ENCODE results near the gene CEACAM16.

CEACAM16 gene

DNA sequence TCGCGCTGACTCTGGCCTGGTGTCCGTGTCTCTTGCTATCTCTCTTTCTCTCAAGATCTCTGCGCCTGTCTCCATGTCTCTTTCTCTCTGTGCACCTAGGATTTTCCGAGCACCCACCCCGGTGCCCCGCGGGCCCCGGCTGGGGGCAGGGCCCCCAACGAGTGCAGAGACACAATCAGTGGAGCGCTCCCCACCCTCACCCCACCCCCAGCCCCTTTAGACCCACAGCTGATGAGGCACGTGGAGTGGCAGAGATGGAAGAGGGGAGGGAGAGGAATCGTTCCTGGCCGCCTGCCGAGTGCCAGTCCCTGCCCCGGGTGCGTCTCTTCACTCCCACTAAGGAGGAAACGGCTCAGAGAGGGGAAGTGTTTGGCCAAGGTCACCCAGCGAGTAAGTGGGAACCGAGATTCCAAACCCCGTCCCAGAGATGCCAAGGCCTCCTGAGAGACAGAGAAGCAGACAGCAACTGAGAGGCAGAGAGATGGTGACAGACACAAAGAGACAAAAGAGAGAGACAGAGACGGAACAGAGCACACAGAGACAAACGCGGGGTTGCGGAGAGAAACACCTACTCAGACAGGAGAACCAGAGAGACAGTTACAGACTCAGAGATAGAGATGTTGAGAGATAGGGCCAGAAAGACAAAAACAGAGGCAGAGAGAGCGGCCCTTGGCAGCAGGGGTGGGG is 48.9 kb downstream of the CEACAM16 start:
- no peak for TF ChIP-seq CTCF (IDR thresholded peaks at IDR 0.05; ENCODE audit: low read depth, low read length, missing control alignments)
- DNase-seq (ENCODE audit: low read depth) = no peak
- H3K4me3 ChIP-seq (ENCODE audit: low read depth, low read length) = peak overlapping the region; percentile 79

DNA sequence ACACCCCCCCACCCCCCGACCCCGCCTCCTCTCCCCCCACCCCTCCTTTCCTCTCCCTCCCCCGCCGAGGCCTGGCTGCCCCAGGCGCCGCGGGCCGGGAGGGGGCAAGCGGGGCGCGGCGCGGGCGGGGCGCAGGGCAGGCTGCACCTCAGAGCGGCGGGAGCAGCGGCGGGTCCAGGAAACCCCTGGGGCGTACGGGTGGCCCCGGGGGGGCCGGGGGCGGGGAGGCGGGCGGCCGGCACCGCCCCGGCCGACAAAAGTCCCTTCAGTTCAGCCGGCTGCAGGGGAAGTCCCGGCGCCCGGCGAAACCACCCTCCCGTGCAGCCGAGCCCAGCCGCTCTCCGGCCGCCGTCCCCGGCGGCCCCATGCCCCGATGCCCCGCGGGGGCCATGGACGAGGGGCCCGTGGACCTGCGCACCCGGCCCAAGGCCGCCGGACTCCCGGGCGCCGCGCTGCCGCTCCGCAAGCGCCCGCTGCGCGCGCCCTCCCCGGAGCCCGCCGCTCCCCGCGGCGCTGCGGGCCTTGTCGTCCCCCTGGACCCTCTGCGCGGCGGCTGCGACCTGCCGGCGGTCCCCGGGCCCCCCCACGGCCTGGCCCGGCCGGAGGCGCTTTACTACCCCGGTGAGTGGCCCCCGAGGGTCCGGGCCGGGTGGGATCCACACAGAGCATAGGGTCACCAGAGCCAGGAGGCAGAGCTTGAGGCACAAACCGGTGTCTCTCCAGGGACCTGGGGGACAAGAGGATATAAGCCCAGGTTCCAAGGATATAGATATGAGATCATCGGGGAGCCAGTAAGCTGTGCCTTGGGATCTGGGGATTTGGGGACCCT is 49.7 kb downstream of the CEACAM16 start, which contains the start of gene BCL3:
TSS of gene BCL3 (plus strand) at position 283 of the 829 bp plus-strand sequence. CDS start at position 366, 83 bp downstream.
- no peak for TF ChIP-seq CTCF (IDR thresholded peaks at IDR 0.05; ENCODE audit: low read depth, low read length, missing control alignments)
- peak within 1 kb of the TSS; percentile 79 for H3K4me3 ChIP-seq (ENCODE audit: low read depth, low read length)
- DNase-seq (ENCODE audit: low read depth) = no peak

- peak overlapping the region; percentile 79 for H3K4me3 ChIP-seq (ENCODE audit: low read depth, low read length)
- no peak for DNase-seq (ENCODE audit: low read depth)
- TF ChIP-seq CTCF (IDR thresholded peaks at IDR 0.05; ENCODE audit: low read depth, low read length, missing control alignments) = no peak
Measured at GRCh38 chr19:44749292-44749691, 50.3 kb downstream of the CEACAM16 start.

GRCh38 chr19:44749994-44750393 is 51.0 kb downstream of the CEACAM16 start:
- no peak for DNase-seq (ENCODE audit: low read depth)
- peak overlapping the region; percentile 79 for H3K4me3 ChIP-seq (ENCODE audit: low read depth, low read length)
- TF ChIP-seq CTCF (IDR thresholded peaks at IDR 0.05; ENCODE audit: low read depth, low read length, missing control alignments) = no peak

DNA sequence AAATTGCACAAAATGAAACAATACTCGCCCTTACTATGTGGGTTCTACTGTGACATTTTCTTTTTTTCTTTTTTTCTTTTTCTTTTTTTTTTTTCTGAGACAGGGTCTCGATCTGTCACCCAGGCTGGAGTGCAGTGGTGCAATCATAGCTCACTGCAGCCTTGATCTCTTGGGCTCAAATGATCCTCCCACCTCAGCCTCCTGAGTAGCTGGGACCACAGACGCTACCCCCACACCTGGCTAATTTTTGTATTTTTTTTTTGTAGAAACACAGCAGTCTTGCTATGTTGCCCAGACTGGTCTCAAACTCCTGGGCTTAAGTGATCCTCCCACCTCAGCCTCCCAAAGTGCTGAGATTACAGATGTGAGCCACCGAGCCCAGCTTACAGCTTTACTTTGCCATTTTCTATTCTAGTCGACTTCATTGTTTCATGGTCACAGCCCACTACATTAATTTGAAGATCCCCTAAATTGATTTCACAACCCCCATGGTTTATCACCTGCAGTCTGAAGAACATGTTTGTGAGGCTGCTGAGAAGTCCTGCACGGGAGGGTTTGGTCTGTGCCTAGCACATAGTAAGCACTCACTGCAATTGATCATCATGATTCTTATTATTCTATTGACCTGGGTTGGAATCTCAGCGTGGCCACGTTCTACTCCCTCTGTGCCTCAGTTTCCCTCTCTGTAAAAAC is 53.3 kb downstream of the CEACAM16 start:
- no peak for TF ChIP-seq CTCF (IDR thresholded peaks at IDR 0.05; ENCODE audit: low read depth, low read length, missing control alignments)
- no peak overlapping the region; the same call in 1 of the 2 replicates for H3K4me3 ChIP-seq (ENCODE audit: low read depth, low read length)
- no peak for DNase-seq (ENCODE audit: low read depth)

GRCh38 chr19:44752816-44753625 is 54.1 kb downstream of the CEACAM16 start:
- DNase-seq (ENCODE audit: low read depth) = peak; percentile 93
- H3K4me3 ChIP-seq (ENCODE audit: low read depth, low read length) = peak overlapping the region; percentile 72
- no peak for TF ChIP-seq CTCF (IDR thresholded peaks at IDR 0.05; ENCODE audit: low read depth, low read length, missing control alignments)

Data from GM12864 (cell line).